ENCODE data around the gene NOL4L. TPM values are rescaled to one million over a fixed set of nuclear protein-coding genes. Genes with fewer than 3 reads are reported as not detected.

NOL4L gene
- total and polyA plus RNA-seq, 8 donors: 3.8 to 54.0 (median 15.0) TPM

DNA sequence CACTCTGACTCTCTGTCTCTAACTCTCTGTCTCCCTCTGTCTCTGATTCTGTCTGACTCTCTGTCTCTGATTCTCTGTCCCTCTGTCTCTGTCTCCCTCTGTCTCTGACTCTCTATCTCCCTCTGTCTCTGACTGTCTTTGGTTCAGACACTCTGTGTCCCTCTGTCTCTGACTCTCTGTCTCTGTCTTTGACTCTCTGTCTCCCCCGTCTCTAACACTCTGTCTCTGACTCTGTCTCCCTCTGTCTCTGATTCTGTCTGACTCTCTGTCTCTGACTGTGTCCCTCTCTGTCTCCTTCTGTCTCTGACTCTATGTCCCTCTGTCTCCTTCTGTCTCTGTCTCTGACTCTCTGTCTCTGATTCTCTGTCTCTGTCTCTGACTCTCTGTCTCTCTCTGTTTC lies 21.7 kb upstream of the NOL4L start:
- Histone ChIP-seq H3K27ac (no peak overlapping the region), H3K4me3 (no peak overlapping the region), H3K9me3 (no peaks in the 10 kb centered on the region), H3K4me1 (no peaks in the 10 kb centered on the region), H3K27me3 (peaks cover 0 to 48% (median 0%) of the 10 kb centered on the region in 3 donors), H3K36me3 (no peaks in the 10 kb centered on the region)
- no peak for TF ChIP-seq POLR2AphosphoS5 (IDR thresholded peaks at IDR 0.05)
- TF ChIP-seq, protein P1, sequence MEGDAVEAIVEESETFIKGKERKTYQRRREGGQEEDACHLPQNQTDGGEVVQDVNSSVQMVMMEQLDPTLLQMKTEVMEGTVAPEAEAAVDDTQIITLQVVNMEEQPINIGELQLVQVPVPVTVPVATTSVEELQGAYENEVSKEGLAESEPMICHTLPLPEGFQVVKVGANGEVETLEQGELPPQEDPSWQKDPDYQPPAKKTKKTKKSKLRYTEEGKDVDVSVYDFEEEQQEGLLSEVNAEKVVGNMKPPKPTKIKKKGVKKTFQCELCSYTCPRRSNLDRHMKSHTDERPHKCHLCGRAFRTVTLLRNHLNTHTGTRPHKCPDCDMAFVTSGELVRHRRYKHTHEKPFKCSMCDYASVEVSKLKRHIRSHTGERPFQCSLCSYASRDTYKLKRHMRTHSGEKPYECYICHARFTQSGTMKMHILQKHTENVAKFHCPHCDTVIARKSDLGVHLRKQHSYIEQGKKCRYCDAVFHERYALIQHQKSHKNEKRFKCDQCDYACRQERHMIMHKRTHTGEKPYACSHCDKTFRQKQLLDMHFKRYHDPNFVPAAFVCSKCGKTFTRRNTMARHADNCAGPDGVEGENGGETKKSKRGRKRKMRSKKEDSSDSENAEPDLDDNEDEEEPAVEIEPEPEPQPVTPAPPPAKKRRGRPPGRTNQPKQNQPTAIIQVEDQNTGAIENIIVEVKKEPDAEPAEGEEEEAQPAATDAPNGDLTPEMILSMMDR (IDR thresholded peaks at IDR 0.05): no peak
- no peak for TF ChIP-seq EP300 (IDR thresholded peaks at IDR 0.05)
- TF ChIP-seq POLR2A (IDR thresholded peaks at IDR 0.05): no peak
- no peak for DNase-seq
- WGBS, 5 donors: 90 to 100% (median 92%) methylated on average over 1 of the region's 1 CpG
- intact Hi-C loops (cut with DNase I; ENCODE audit: low total_unique reads): no loop called here

DNA sequence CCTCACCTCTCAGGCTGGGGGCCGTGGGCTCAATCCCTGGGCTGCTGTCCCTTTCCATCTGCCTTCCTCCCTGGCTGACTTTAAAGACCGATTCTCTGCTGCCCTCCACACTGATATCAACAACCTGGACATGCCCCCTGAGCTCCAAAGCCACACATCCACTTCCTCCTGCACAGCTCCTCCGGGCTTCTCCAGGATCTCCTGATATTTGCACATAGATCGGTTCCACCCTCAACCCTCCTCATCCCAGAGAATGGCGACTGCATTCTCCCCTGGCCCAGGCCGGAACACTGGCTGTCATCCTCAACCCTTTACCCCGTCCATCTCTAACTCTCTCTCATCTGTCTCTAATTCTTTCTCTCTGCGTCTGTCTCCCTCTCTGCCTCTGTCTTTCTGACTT lies 21.0 kb upstream of the NOL4L start:
- no peak for DNase-seq
- WGBS, 5 donors: 40 to 57% (median 53%) methylated on average over 8 of the region's 8 CpGs
- Histone ChIP-seq H3K27me3 (peaks cover 0 to 46% (median 0%) of the 10 kb centered on the region in 3 donors), H3K9me3 (no peaks in the 10 kb centered on the region), H3K36me3 (no peaks in the 10 kb centered on the region), H3K27ac (no peak overlapping the region), H3K4me1 (no peaks in the 10 kb centered on the region), H3K4me3 (no peak overlapping the region)
- intact Hi-C loops (cut with DNase I; ENCODE audit: low total_unique reads): no loop called here
- TF ChIP-seq EP300 (IDR thresholded peaks at IDR 0.05) (no peak), POLR2A (IDR thresholded peaks at IDR 0.05) (no peak), POLR2AphosphoS5 (IDR thresholded peaks at IDR 0.05) (no peak)
- TF ChIP-seq, protein P1 (IDR thresholded peaks at IDR 0.05): no peak

DNA sequence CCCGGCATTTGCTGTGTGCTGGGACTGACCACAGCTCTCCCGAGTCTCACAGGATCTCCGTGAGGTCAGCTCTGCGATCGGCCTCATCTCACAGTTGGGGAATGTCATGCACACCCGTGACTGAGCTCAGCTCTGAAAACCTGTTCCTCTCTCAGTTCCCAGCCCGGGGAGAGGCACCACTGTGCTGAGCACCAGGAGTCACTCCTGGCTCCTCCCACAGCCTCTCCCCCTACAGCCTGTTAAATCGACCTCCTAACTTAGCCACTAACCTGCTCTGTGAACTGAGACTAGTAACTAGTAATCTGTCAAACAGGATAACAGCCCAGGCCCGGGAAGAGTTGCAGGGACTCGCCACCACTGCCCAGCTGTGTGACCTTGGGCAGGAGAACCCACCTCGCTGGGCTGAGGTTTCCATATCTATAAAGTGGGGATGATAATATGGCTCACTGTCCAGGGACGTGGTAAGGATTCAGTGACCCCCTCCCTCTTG lies 20.1 kb upstream of the NOL4L start:
- 36 to 46% (median 39%) methylated on average over 11 to 12 of the region's 12 CpGs for WGBS, 5 donors
- intact Hi-C loops (cut with DNase I; ENCODE audit: low total_unique reads): no loop called here
- Histone ChIP-seq H3K27ac (no peak overlapping the region), H3K4me1 (no peaks in the 10 kb centered on the region), H3K4me3 (no peak overlapping the region), H3K9me3 (no peaks in the 10 kb centered on the region), H3K36me3 (no peaks in the 10 kb centered on the region), H3K27me3 (peaks cover 0 to 39% (median 0%) of the 10 kb centered on the region in 3 donors)
- TF ChIP-seq POLR2A (IDR thresholded peaks at IDR 0.05): no peak
- no peak for TF ChIP-seq POLR2AphosphoS5 (IDR thresholded peaks at IDR 0.05)
- TF ChIP-seq, protein P1 (IDR thresholded peaks at IDR 0.05): no peak
- no peak for TF ChIP-seq EP300 (IDR thresholded peaks at IDR 0.05)
- peak in 1 of 2 donors; percentile 47 for DNase-seq

DNA sequence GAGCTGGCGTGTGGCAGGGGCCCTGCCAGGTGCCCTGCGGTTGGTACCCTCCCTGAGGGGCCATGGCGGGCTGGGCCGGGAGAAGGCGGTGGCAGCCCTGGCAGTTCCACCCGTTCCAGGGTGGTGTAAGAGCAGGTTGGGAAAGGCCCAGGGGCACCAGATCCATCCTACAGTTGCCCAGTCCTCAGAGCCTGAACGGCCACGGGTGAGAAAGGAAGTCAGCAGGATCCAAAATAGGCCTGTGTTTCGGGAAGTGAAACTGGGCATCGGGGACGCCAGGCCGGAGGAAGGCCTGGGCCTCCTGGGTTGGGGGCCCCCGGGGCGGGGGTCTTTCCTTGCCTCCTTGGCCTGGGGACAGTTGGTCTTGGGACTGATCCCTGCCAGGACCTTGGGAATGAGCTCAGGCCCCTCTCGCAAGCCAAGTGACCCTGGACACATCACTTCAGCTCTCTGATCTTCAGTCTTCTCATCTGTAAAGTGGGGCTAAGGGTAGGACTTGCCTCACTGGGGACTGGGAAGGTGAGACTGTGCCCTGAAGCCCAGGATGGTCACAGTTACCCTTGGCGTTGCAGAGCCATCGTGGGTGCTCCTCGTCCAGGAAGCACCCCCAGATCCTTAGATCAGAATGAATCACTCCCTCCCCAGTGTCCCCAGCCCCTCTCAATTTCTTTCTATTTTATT lies 18.1 kb upstream of the NOL4L start:
- no peaks in the 10 kb centered on the region for H3K36me3 ChIP-seq
- H3K9me3 ChIP-seq: no peaks in the 10 kb centered on the region
- 85 to 92% (median 89%) methylated on average over 13 to 18 of the region's 18 CpGs for WGBS, 5 donors
- H3K27ac ChIP-seq: no peak overlapping the region
- DNase-seq: peak in 1 of 2 donors; percentile 31
- no peak for TF ChIP-seq EP300 (IDR thresholded peaks at IDR 0.05)
- TF ChIP-seq, protein P1 (IDR thresholded peaks at IDR 0.05): no peak
- TF ChIP-seq POLR2AphosphoS5 (IDR thresholded peaks at IDR 0.05): no peak
- TF ChIP-seq POLR2A (IDR thresholded peaks at IDR 0.05): no peak
- H3K4me3 ChIP-seq: no peak overlapping the region
- peaks cover 0 to 31% (median 0%) of the 10 kb centered on the region in 3 donors for H3K27me3 ChIP-seq
- intact Hi-C loops (cut with DNase I; ENCODE audit: low total_unique reads): no loop called here
- no peaks in the 10 kb centered on the region for H3K4me1 ChIP-seq
